Measurements from ENCODE around the gene TTC4.

TTC4 gene

DNA sequence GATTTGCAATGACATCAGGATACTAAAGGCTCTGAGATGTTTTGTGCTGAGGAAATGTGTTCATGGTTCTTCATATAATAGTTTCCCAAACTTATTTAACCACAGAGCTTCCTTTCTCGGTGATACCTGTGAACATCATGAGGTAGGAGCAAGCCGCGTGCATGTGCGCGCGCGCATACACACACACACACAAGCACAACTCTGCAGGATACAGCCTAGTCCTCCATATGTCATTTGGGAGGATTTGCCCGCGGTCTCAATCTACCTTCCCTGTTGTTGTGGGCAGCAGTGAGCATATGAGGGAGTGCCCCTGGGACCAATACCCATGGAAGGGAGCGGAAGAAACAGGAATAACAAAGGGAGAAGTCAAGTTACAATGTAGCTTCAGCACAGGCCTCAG lies 12.2 kb upstream of the TTC4 start:
- no peak for DNase-seq (ENCODE audit: low read depth in 2 of 2)

GRCh38 chr1:54705153-54705552 lies 10.5 kb upstream of the TTC4 start:
- no peak for DNase-seq (ENCODE audit: low read depth in 2 of 2)

- no peak for DNase-seq (ENCODE audit: low read depth in 2 of 2)
These were observed 9.2 kb upstream of the TTC4 start for GRCh38 chr1:54706419-54706818.

- DNase-seq (ENCODE audit: low read depth in 2 of 2): no peak
These were observed 7.3 kb upstream of the TTC4 start for GRCh38 chr1:54708385-54708784.

DNA sequence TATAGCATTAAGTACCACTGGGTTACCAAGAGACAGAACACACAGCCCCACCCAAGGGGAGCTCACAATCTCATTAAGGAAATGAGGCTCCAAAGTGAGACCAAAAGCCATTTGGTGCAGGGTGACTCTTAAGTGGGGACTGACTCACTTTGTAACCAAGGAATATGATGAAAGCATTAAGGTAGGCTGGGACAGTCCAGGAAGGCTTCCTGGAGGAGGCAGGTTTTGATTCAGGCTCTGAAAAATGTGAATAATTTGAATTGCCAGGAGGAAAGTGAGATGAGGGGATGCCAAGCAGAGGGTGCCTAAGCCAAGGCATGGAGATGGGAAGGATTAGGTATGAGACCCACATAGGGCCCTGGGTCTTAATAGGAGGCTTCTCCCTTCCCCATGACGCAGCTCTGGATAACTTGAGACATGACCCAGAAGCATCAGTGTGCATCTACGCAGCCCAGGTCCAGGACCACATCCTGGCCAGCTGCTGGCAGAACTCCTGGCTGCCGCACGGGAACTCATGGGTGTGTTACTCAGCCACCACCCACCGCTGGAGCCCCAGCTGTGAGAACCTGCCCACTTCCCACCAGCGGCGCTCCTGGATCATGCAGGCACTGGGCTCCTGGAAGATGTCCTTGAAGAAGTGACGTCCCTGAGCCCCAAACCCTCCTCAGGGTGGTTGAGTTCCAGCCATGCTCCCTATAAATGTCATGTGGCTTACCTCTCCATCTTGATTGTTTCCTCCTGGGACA lies 5.9 kb upstream of the TTC4 start:
- DNase-seq (ENCODE audit: low read depth in 2 of 2): no peak

DNA sequence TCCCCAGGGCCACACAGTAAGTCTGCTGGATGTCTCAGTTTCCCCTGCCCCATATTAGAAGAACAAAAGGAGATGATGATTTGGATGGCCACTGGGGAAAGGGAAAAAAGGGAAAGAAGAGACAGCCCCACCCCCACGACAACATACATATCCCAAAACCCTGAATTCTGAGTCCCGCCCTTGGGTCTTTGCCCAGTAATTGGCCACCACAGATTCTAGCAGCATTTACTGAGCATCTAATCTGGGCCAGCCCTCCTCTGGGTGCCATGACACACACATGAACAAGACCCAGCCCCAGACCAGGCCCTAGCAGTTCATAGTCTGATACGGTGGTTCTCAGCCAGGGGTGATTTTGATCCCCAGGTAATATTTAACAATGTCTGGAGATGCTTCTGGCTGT lies 5.2 kb upstream of the TTC4 start:
- no peak for DNase-seq (ENCODE audit: low read depth in 2 of 2)

- DNase-seq (ENCODE audit: low read depth in 2 of 2): no peak
These were observed 4.8 kb upstream of the TTC4 start for GRCh38 chr1:54710841-54711240.

- DNase-seq (ENCODE audit: low read depth in 2 of 2): no peak
These were observed 4.1 kb upstream of the TTC4 start for GRCh38 chr1:54711536-54711935.

DNA sequence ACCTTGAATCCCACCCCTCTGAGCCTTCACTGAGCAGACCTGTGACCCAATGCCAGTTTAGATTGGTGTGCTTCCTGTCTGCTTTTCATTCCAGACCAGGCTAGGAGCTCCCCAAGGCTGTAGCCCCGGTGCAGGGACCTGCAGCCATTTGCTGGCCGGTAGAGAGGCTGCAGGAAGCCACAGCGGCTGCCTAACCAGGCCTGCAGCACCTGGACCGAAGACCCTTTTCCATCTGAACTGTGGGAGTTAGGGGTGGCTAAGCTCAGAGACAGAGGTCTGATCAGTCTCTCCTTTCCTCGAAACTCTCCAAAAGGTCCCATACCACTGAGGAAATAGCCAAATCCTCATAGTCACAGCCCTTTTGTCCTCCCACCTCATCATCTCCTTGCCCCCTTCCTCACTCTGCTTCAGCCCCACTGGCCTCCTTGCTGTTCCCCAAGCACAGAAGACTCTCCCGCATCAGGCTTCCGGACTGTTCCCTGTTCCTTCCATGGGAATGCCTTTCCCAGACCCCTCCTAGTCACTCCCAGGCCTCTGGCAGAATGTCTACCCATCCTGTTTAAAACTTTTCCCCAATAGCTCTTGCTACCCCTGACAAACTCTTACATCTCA lies 674 bp upstream of the TTC4 start:
- no peak for DNase-seq (ENCODE audit: low read depth in 2 of 2)

- DNase-seq (ENCODE audit: low read depth in 2 of 2): peak; percentile 3 to 10
These were observed 812 bp downstream of the TTC4 start for GRCh38 chr1:54716299-54717047.

- no peak for DNase-seq (ENCODE audit: low read depth in 2 of 2)
These were observed 6.1 kb downstream of the TTC4 start for GRCh38 chr1:54721719-54722118.

DNA sequence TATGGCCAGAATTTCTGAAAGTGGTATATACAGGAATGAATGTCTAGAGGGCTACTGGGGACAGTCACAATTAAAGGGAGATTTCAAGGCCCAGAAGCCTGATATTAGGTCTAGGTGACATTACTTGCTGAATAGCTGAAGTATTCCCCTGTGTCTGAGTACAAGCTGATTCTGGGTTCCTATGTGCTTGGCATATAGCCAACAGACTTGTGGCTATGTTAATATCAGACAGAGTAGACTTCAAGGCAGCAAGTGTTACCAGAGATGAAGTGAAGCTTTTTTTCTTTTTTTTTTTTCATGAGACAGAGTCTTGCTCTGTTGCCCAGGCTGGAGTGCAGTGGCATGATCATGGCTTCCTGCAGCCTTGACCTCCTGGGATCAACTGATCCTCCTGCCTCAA lies 8.3 kb downstream of the TTC4 start:
- no peak for DNase-seq (ENCODE audit: low read depth in 2 of 2)

DNA sequence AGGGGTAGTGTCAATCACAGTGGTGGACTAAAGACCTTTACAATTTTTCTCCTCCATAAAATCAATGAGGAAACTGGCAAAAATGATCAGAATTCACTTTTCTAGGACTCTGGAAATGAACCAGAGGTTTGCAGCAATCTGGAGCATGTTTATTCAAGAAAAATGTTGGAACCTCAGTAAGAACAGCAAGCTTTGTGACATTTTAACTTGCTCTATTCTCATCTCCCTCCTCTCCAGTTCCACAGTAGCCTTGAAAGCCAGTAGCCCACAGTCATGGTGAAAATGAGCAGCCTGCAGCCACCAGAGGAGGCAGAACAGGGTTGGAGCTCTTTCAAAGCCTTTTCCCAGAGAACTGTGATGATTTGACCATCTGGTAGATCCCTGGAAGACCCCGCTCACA lies 9.1 kb downstream of the TTC4 start:
- DNase-seq (ENCODE audit: low read depth in 2 of 2): no peak

DNA sequence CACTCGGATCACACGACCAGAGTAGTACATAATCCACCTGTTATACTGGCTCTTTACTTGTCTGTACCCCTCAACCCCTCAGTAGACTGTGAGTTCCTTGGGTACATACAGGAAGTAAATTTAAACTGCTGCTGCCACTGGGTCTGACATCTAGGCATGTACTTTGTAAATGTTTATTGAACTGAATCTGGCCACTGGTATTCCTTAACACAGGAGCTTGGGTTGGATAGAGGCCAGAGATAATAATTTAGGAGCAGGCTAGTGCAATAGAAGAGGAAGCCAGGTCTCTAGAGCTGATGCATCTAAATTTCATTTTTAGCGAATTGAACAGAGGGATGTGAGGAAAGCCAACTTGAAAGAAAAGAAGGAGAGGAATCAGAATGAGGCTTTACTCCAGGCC lies 12.4 kb downstream of the TTC4 start:
- DNase-seq (ENCODE audit: low read depth in 2 of 2): no peak

DNA sequence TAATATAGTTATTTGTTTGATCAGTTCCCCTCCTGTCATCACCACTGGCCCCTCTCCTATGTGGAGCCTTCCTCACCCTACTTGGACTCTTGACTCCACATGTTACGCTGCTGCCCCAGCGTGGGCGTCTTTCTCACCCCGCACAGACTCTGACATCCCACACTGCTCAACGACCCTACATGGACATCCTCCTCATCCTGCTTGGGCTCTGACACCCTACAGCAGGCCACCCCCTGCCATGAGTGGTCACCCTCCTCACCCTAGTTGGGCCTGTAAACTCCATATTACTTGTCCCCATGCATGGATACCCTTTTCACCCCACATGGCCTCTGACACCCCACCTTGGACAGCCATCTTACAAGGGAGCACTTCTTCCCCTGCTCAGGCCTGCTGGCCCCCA lies 21.0 kb downstream of the TTC4 start:
- DNase-seq (ENCODE audit: low read depth in 2 of 2): no peak

DNA sequence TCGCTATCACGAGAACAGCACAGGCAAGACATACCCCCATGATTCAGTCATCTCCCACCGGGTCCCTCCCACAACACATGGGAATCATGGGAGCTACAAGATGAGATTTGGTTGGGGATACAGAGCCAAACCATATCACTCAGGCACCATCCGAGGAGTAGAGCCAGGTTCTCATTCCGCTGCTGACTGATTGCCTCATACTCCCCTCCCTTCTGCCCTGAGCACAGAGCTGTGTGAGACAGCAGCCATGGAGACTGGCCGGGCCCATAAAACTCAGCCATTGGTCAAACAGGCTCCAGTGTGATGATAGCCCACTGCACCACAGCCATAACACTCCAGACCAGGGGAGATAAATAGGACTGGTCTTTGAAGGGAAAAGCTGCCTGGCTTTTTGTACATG lies 22.6 kb downstream of the TTC4 start:
- no peak for DNase-seq (ENCODE audit: low read depth in 2 of 2)

- DNase-seq (ENCODE audit: low read depth in 2 of 2): no peak
These were observed 25.9 kb downstream of the TTC4 start for GRCh38 chr1:54741531-54741930.

- DNase-seq (ENCODE audit: low read depth in 2 of 2): no peak
These were observed 26.6 kb downstream of the TTC4 start for GRCh38 chr1:54742282-54742681.

DNA sequence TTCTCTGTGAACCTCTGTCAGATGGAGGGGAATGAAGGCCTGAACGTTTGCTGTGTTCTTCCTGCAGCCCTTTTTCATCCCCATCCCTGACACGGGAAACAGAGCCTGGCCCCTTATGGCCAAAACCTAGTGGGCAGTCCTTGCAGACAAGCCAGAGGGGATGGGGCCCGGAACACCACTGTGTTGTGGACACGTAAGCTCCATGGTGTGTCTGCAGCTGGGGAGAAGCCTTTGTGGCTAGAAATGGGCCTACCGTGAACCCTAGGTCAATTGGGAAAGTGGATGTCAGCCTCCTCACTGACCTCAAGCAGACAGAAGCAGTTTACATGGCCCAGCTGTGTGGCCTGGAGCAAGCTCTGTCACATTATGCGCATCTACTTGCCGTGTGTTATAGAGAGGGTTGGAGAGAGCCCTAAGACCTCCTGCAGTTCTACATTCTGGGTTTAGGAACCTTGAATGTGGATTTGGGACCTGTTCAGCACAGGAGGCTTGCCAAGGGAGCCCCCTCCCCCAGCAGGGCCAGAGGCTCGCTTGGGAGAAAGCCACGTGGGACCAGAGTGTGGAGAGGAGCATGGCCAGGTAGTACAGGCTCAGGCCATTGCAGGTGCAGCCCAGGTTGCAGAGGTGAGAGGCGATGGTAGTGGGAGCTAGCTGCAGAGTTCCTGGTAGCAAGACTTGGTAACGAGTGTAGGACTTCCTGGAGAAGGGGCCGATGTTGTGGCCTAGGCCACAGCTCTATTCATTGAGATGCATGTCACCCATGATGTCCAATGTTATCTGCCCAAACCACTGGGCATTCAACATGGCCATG lies 28.0 kb downstream of the TTC4 start:
- no peak for DNase-seq (ENCODE audit: low read depth in 2 of 2)

DNA sequence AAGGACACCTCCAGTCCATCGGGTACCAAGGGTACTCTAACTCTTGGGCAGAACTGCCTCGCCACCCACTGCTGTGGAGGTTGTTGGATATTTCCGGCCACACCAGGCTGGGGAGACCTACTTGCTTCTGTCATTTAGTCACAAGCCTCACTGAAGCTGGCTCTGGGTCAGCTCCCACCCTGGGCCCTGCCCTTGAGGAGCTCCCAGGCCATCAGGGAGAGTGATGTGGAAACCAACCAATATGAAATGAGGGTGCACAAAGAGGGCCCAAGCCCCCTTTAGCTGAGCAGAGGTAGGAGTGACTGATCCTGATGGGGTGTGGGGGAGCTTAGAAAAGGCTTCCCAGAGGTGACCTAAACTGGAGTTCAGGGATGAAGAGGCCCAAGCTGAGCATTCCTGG lies 29.0 kb downstream of the TTC4 start:
- no peak for DNase-seq (ENCODE audit: low read depth in 2 of 2)

DNA sequence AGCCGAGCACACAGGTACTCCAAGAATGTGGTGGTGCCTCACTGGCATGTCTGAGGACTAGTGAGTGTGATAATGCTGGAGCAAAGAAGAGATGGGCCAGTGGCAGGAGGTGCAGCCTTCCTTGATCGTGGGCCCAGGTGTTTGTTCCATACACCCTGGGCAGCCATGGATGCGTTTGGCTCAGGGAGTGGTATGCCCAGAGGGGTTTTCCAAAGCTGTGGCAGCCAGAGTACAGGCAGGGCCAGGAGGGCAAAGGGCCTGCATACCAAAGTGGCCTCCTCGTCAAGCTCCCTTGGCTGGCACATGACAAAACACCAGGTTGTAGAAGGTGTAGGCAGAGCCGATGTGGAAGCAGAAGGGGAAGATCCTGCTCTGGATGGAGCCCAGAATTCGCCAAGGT lies 29.6 kb downstream of the TTC4 start:
- no peak for DNase-seq (ENCODE audit: low read depth in 2 of 2)

DNA sequence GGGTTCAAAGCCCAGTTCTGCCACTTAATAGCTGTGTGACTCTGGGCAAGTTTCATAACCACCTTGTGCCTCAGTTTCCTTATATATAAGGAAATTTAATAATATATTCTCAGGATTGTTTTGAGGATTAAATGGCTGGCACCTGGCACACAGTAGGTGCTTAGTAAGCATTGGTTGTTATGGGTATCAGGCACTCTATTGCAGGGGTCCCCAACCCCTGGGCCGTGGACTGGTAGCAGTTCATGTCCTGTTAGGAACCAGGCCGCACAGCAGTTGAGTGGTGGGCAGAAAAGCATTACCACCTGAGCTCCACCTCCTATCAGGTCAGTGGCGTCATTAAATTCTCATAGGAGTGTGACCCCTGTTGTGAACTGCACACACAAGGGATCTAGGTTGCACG lies 30.2 kb downstream of the TTC4 start:
- no peak for DNase-seq (ENCODE audit: low read depth in 2 of 2)

All from fibroblast of skin of left biceps (primary cell).